Motor neuron (in vitro differentiated cells): Measurements from ENCODE around the gene LRRC45. TPM values are rescaled to one million over a fixed set of nuclear protein-coding genes. Genes with fewer than 3 reads are reported as not detected.

ENCODE experiments used
- ATAC-seq, 8 experiments: fragments of 200-7000 bp; cut with Tn5 transposase; replicated peaks in 6 of 8; 2 replicates each; pipeline ENCODE4 v1.8.0; 2021; ENCODE audit warnings: mild to moderate bottlenecking in 8 of 8, moderate library complexity in 8 of 8
- H3K27ac ChIP-seq, 2 donors: fragments of 250-450 bp; sonication (Bioruptor Pico); 2 replicates each; pipeline ENCODE4 v1.9.0; 2021; ENCODE audit warnings: antibody characterized with exemption in 2 of 2, mild to moderate bottlenecking in 2 of 2, moderate library complexity in 1 of 2
- H3K4me1 ChIP-seq, 2 donors: fragments of 250-450 bp; sonication (Bioruptor Pico); replicated peaks in 1 of 2; 2 replicates each; pipeline ENCODE4 v1.6.1; 2021; ENCODE audit warnings: antibody characterized with exemption in 2 of 2, mild to moderate bottlenecking in 2 of 2, moderate library complexity in 1 of 2
- H3K4me3 ChIP-seq, 5 donors: fragments of 250-450 bp; sonication (Bioruptor Pico); 2 replicates each; pipeline ENCODE4 v1.9.0; 2021; ENCODE audit warnings: antibody characterized with exemption in 5 of 5, mild to moderate bottlenecking in 5 of 5, moderate library complexity in 4 of 5
- WGBS, 10 experiments: fragments of 450-650 bp; shearing (Covaris generic); methylation state at CpG; one replicate each; pipeline ENCODE4 v1.0.0; 2022; 5-methylcytosine and 5-hydroxymethylcytosine counted together
- in situ Hi-C, 9 experiments: fragments of 400-800 bp; cut with MboI; loops; one replicate each; pipeline ENCODE4 v1.15.0; 2021; ENCODE audit warnings: low sequenced_read_pairs in 9 of 9, low pct_unique_long_range_greater_than_20kb in 2 of 9; ENCODE audit not compliant: unreplicated experiment in 9 of 9
- total RNA-seq, 8 experiments: library from RNA; unstranded; fragments of 300-600 nt; gene quantifications; 2 replicates each; pipeline versions ENCODE4 v1.2.3 to v1.2.4, GENCODE V29; 2022

LRRC45 gene
- total RNA-seq, 8 experiments from 2014 or later, result 2.8 to 18.1 (median 10.7) TPM

- peak overlapping the region; percentile 82 to 100 (median 88) for H3K4me3 ChIP-seq
- WGBS, 10 experiments, result 0% methylated on average over 3 of the region's 47 CpGs; no CpG with 5 or more reads in 8 of the 10 experiments
- in situ Hi-C loops, result no loop called here
- H3K4me1 ChIP-seq, result peaks cover 12 to 13% of the 10 kb centered on the region in 2 donors
- peak overlapping the region; percentile 54 to 89 for H3K27ac ChIP-seq
- ATAC-seq, result peak; percentile 51 to 83 (median 63)
Observed at GRCh38 chr17:82065193-82065637, 42.1 kb downstream of the LRRC45 start.

- Histone ChIP-seq H3K4me3 (peak within 1 kb of the TSS; percentile 82 to 100 (median 88)), H3K4me1 (peaks cover 12 to 13% of the 10 kb centered on the region in 2 donors), H3K27ac (peak within 1 kb of the TSS; percentile 54 to 89)
- in situ Hi-C loops, result no loop called here
- ATAC-seq, result peak; percentile 79 to 88 (median 84)
- 77 to 100% (median 81%) methylated on average over 1 to 12 of the region's 88 CpGs; no CpG with 5 or more reads in 6 of the 10 experiments for WGBS, 10 experiments
Observed at GRCh38 chr17:82065638-82066303, 42.7 kb downstream of the LRRC45 start, which contains the start of gene DUS1L. Gene DUS1L, minus strand, starts transcription at chr17:82065804. Its CDS starts 745 bp downstream, at chr17:82065059.

GRCh38 chr17:82070611-82071010 is 47.5 kb downstream of the LRRC45 start:
- Histone ChIP-seq H3K4me3 (no peak overlapping the region), H3K4me1 (peaks cover 5 to 6% of the 10 kb centered on the region in 2 donors), H3K27ac (no peak overlapping the region)
- ATAC-seq, result no peak
- in situ Hi-C loops, result no loop called here

- ATAC-seq, result no peak
- Histone ChIP-seq H3K4me3 (no peak overlapping the region), H3K4me1 (no peaks in the 10 kb centered on the region), H3K27ac (no peak overlapping the region)
- WGBS, 10 experiments, result 47 to 100% (median 83%) methylated on average over 1 to 6 of the region's 6 CpGs
- in situ Hi-C loops, result no loop called here
Observed at GRCh38 chr17:82072827-82073226, 49.7 kb downstream of the LRRC45 start.

- no peak overlapping the region for H3K27ac ChIP-seq
- no peak overlapping the region for H3K4me3 ChIP-seq
- 58 to 90% (median 82%) methylated on average over 1 to 9 of the region's 9 CpGs; no CpG with 5 or more reads in 1 of the 10 experiments for WGBS, 10 experiments
- no peaks in the 10 kb centered on the region for H3K4me1 ChIP-seq
- in situ Hi-C loops, result no loop called here
- ATAC-seq, result peak in 1 of 8 experiments; percentile 1
Observed at GRCh38 chr17:82073446-82073845, 50.3 kb downstream of the LRRC45 start.

- Histone ChIP-seq H3K4me3 (no peak overlapping the region), H3K27ac (no peak overlapping the region), H3K4me1 (no peaks in the 10 kb centered on the region)
- ATAC-seq, result peak in 2 of 8 experiments; percentile 0 to 3
- in situ Hi-C loops, result no loop called here
- WGBS, 10 experiments, result 20 to 100% (median 87%) methylated on average over 1 to 19 of the region's 25 CpGs; no CpG with 5 or more reads in 1 of the 10 experiments
Observed at GRCh38 chr17:82076018-82076784, 53.1 kb downstream of the LRRC45 start.

DNA sequence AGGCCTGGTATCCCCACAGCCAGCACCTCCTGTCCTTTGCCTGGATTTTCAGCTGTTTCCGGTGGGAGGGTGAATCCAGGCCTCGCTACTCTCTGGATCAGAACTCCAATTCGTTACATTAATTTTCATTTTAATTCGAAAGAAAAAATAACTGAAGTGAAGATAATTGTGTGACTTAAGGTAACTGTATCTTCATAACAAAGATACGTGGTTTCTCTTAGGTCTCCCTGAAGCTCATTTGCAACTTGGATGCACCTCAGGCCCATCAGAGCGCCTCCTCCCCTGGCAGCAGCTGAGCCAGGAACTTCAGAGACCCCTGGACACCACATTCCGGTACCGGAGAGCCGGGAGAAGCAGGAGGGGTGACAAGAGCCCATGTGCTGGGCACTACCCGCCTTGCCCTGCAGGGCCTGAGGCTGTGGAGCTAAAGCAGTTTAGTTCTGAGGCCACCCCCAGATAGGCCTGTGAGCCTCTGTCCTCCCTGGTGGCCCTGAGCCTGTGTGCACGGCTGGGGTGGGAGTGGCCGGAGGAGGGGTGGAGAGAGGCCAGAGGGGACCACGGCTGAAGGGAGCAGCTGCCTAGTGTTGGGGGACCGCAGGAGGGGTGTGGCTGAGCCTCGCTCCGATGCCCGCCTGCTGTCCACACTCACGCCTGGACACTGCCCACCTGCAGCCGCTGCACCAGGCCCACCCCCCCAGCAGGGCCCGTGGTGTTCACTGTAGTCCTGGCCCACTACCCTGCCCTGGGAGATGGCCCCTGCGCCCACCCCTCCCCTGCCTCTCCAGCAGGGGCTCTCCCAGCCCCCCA is 53.9 kb downstream of the LRRC45 start:
- ATAC-seq, result peak; percentile 4 to 63 (median 41)
- Histone ChIP-seq H3K27ac (no peak overlapping the region), H3K4me1 (no peaks in the 10 kb centered on the region), H3K4me3 (no peak overlapping the region)
- in situ Hi-C loops, result no loop called here
- 70 to 100% (median 92%) methylated on average over 1 to 4 of the region's 21 CpGs; no CpG with 5 or more reads in 2 of the 10 experiments for WGBS, 10 experiments

GRCh38 chr17:82077617-82078358 is 54.7 kb downstream of the LRRC45 start:
- no peak overlapping the region for H3K4me3 ChIP-seq
- H3K27ac ChIP-seq, result no peak overlapping the region
- 82 to 100% (median 90%) methylated on average over 2 to 10 of the region's 28 CpGs; no CpG with 5 or more reads in 7 of the 10 experiments for WGBS, 10 experiments
- H3K4me1 ChIP-seq, result no peaks in the 10 kb centered on the region
- in situ Hi-C loops, result no loop called here
- ATAC-seq, result peak in 3 of 8 experiments; percentile 15 to 17 (median 15)

DNA sequence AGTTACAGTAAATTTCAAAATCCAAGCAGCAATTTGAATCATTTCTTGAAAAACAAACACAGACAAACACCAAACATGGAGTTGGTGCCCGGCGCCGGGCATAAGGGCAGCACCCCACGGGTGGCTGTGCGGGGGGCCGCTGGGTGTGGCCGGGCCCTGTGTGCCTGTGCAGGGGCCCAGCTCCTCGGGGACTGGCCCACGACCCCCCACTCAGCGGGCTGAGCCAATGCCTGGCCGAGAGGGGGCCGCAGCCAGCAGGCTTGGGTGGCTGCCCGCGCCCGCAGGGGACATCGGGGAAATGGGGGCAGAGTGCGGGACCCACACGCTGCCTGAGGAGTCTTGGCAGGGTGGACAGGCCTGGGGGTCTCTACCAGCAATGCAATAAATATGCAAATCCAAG is 55.3 kb downstream of the LRRC45 start:
- WGBS, 10 experiments, result 60 to 100% methylated on average over 1 of the region's 18 CpGs; no CpG with 5 or more reads in 8 of the 10 experiments
- H3K4me3 ChIP-seq, result no peak overlapping the region
- H3K27ac ChIP-seq, result no peak overlapping the region
- in situ Hi-C loops, result no loop called here
- ATAC-seq, result no peak
- no peaks in the 10 kb centered on the region for H3K4me1 ChIP-seq

GRCh38 chr17:82079001-82079677 is 56.0 kb downstream of the LRRC45 start:
- in situ Hi-C loops, result no loop called here
- Histone ChIP-seq H3K4me3 (no peak overlapping the region), H3K27ac (no peak overlapping the region), H3K4me1 (no peaks in the 10 kb centered on the region)
- peak in 3 of 8 experiments; percentile 4 to 6 (median 6) for ATAC-seq
- 100% methylated on average over 1 of the region's 47 CpGs; no CpG with 5 or more reads in 9 of the 10 experiments for WGBS, 10 experiments

DNA sequence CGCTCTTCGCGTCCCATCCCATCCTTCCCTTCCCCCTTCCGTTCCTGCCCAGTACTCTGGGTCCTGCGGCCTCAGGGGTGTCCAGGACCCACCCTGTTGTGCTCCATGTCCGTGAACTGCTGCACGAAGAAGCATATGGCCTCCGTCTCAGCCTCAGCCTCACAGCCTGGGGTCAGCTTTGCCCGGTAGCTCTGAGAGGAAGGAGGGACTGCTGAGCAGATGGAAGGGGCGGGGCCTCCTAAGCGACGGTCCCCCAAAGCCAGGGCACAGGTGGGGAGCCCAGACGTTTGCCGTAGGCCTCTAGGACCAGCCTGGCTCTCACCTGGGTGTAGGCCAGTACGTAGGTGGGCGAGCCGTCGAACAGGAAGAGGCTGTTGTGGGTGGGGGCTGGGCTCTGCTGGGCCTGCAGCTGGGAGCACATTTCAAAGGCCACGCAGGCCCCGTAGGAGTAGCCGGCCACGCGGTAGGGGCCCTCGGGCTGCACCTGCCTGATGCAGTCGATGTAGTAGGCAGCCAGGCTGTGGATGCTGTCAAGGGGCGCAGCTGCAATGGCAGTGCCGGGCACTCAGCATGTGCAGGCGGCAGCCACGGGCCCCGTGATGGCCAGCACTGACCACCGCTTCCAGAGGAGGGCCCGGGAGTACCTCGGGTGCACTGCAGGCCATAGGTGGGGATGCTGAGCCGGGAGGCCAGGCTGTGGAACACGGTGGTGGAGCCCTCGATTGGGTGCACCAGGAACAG is 57.1 kb downstream of the LRRC45 start:
- 88 to 100% (median 98%) methylated on average over 1 to 11 of the region's 36 CpGs; no CpG with 5 or more reads in 4 of the 10 experiments for WGBS, 10 experiments
- Histone ChIP-seq H3K4me1 (no peaks in the 10 kb centered on the region), H3K27ac (no peak overlapping the region), H3K4me3 (no peak overlapping the region)
- in situ Hi-C loops, result no loop called here
- no peak for ATAC-seq
